ENCODE measurements around the gene FTSJ3.
"Not testable (repeated sequence)": the region's sequence is repeated elsewhere in the genome, so short reads cannot be mapped to it uniquely, and the experiment has no call there.

Gene FTSJ3, protein sequence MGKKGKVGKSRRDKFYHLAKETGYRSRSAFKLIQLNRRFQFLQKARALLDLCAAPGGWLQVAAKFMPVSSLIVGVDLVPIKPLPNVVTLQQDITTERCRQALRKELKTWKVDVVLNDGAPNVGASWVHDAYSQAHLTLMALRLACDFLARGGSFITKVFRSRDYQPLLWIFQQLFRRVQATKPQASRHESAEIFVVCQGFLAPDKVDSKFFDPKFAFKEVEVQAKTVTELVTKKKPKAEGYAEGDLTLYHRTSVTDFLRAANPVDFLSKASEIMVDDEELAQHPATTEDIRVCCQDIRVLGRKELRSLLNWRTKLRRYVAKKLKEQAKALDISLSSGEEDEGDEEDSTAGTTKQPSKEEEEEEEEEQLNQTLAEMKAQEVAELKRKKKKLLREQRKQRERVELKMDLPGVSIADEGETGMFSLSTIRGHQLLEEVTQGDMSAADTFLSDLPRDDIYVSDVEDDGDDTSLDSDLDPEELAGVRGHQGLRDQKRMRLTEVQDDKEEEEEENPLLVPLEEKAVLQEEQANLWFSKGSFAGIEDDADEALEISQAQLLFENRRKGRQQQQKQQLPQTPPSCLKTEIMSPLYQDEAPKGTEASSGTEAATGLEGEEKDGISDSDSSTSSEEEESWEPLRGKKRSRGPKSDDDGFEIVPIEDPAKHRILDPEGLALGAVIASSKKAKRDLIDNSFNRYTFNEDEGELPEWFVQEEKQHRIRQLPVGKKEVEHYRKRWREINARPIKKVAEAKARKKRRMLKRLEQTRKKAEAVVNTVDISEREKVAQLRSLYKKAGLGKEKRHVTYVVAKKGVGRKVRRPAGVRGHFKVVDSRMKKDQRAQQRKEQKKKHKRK

DNA sequence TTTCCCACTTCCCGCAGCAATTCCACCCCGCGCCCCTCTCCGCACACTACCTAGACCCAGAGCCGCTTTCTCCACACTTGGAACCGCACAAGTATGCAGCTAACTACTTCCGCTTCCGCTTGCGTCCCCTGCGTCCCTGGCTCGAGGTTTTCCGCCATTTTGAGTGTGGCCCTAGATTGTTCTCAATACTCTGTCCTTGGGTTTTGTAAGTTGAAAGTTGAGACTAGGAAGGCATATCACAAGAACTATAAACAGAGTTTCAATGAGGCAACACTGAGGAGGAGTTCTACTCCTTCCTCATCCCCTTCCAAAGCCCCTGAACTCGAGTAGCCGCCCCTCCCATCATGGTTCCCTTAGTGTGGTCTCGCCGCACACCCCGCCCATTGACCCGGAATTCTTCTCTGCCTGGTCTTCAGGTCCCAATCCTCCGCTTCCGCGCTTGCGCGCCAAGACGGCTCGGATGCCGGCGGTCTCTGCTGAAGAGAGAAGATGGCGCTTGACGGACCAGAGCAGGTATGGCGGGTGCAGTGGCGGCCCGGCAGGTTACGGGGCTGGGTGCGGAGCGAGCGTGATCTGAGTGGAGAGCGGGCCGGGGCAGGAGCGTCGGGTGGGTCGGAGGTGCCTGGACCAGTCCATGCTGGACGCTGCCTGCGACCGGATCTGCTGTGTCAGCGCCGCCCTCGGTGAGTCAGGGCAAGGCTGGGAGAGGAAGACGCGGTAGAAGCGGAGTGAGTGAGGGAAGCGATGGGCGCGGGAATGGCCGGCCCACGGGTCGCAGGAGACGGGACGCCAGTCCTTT, at the start of gene FTSJ3, which contains the start of gene PSMC5:
FTSJ3 (minus strand) TSS at position 662 of the 799 bp plus-strand sequence. CDS start 761 bp downstream, outside the sequence.
PSMC5 (plus strand) TSS at position 430 of the 799 bp plus-strand sequence; CDS start at position 490, 60 bp downstream.
- DNase-seq: peak; percentile 89

DNA sequence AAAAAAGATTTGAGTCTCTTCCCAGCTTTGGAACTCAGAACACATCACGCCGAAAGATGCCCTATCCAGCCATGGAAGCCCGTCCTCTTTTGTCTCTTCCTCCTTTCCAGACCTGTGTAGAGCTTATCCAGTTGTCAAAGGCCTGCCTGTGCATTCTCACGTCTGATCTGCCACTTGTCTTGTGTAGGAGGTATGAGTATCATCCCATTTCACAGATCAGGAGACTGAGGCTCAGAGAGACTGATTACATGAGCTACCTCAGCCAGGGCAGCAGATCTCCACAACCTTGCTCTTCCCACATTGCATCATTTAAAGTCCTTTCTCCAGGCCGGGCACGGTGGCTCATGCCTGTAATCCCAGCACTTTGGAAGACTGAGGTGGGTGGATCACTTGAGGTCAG, 47.2 kb upstream of the FTSJ3 start:
- DNase-seq: not testable (repeated sequence)

DNA sequence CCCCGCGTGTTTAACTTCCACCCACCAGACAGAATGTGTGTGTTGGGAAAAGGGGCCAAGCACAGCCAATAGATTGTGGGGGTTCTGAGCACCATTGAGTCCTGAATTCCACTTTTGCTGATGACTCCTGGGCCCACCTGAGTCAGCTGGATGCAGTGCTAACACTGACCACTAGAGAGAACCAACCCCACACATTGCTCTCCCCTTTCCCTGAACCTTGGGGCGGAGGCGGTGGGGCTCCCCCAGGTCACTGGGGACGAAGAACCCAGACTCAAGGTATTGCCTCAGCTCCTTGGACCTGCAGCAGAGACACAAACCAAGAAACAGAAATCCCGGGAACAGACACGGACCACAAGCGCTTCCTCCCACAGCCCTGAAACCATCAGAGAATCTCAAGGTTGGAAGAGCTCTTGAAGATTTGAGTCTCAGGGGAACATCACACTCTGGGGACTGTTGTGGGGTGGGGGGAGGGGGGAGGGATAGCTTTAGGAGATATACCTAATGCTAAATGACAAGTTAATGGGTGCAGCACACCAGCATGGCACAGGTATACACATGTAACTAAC, 46.7 kb upstream of the FTSJ3 start:
- DNase-seq: not testable (repeated sequence)

DNA sequence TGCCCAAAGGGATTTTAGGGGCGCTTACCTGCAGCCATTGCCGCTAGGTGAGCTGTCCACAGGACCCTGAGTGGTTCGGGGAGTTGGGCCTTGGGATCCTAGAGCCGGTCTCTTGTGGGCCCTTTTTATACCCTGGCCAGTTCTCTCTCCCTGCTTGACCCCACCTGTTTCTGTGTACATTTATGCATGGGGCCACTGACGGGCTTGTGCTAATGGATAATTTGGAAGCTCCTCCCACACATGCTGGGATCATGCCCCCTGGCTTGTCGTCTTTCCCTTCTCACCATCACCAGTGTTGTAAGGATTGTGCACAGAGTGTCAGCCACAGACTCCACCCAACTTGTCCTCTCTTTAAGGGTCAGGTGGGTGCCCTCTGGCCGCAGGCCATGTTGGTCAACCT, 46.1 kb upstream of the FTSJ3 start, which contains the start of gene CSH2:
CSH2 (minus strand) TSS at position 101 of the 400 bp plus-strand sequence; CDS start at position 38, 63 bp downstream.
- not testable (repeated sequence) for DNase-seq

DNA sequence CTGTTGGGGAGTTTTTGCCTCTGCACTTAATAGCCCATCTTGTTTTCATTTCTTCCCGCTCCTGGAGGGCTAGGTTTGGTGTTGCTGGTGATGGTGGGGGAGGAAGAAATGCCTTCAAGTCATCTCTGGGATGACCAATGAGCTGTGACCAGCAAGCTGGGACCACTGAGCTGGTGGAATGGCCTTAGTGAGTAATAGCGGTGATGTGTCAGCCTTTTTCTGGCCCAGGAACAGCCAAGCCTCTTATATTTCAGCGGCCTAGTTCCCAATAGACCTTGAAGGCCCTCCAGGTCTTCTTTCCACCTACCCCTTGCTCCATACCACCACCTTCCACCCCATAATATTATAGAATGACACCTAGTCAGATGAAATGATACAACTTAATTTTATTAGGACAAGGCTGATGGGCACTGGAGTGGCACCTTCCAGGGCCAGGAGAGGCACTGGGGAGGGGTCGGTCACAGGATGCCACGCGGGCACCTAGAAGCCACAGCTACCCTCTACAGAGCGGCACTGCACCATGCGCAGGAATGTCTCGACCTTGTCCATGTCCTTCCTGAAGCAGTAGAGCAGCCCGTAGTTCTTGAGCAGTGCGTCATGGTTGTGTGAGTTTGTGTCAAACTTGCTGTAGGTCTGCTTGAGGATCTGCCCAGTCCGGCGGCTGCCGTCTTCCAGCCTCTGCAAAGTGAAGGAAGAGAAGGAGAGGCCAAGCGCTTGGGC, 44.3 kb upstream of the FTSJ3 start:
- not testable (repeated sequence) for DNase-seq

DNA sequence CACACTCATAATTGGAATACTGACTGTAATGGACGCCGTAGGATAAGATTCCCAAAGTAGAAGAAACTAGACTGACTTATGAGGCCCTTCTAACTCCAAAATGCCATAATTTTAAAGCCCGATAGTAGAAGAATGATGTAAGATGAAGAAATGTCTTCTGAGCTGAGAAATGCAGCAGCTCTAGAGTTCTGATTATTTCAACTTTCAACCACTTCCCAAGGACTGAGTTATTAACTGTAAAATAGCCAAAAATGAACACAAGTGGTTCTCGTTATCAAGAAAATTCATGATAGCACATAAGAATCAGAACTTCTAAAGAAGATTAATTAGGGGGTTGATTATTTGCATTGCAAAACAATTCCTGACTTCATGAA, 42.8 kb upstream of the FTSJ3 start:
- not testable (repeated sequence) for DNase-seq

DNA sequence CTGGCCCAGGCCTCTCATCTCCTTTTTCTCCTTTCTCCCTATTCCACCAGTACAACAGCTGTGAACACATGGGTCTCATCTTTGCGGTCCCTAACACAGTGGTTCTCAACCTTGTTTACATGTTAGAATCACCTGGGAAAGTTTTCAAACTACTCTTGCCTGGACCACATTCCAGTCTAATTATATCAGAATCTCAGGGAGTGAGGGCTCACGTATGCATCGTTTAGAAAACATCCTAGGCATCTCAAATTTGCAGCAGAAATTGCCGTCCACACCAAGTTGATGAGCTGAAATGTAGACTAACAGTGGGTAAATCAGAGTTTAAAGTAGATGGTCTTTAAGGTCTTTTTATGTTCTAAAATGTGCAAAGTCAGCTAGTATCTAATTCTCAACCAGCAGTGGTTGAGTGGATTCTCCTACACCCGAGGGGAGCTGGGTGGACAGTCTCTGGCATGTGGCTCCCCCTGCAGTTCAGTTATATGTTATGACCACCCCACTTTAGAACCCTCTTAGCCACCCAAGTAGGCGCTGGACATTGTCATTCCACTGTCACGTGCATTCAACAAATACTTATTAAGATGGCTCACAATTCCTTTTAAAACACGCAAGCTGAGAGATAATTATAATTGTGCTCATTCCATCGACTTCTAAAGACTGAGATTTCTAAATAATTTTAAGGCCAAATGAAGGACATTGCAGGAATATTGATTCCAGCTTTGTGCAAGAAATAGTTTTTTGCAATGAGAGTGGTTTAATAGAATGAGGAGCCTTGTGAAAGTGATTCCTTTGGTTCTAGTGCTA, 42.2 kb upstream of the FTSJ3 start:
- DNase-seq: not testable (repeated sequence)

DNA sequence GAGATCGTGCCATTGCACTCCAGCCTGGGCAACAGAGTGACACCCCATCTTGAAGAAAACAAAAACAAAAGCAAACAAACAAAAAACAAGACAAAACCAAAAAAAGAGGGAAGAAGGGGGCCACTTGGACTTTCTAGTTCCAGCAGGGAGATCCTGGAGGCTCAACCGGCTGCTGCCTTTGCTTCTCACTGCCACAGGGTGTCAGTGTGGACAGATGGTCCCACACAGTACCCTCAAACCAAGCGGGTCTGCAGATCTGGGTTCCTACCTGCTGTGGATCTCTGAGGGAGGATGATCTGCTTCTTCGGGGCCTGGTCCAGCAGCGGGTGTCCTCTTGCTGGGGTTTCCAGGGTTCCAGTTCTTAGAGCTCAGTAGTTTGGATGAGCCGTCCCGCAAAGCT, 39.2 kb upstream of the FTSJ3 start:
- not testable (repeated sequence) for DNase-seq

DNA sequence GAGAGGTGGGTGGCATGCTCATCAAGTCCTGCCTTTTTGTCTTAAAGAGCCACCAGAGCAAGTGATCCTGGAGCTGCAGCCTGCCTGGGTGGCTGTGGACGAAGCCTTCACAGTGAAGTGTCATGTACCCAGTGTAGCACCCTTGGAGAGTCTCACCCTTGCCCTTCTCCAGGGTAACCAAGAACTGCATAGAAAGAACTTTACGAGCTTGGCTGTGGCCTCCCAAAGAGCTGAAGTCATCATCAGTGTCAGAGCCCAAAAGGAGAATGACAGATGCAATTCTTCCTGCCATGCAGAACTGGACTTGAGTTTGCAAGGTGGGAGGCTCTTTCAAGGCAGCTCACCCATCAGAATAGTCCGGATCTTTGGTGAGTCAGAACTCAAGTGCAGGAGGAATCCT, 31.8 kb upstream of the FTSJ3 start:
- DNase-seq: no peak

DNA sequence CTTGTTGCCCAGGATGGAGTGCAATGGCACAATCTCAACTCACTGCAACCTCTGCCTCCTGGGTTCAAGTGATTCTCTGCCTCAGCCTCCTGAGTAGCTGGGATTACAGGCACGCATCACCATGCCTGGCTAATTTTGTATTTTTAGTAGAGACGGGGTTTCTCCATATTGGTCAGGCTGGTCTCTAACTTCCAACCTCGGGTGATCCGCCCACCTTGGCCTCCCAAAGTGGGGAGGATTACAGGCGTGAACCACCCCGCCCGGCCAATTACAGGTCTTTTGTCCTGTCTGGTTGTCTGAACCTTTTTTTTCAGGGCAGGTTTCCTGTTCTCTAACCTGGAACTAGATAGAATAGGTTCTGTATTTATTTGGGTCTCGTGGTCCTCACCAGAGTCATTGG, 29.0 kb upstream of the FTSJ3 start:
- not testable (repeated sequence) for DNase-seq

DNA sequence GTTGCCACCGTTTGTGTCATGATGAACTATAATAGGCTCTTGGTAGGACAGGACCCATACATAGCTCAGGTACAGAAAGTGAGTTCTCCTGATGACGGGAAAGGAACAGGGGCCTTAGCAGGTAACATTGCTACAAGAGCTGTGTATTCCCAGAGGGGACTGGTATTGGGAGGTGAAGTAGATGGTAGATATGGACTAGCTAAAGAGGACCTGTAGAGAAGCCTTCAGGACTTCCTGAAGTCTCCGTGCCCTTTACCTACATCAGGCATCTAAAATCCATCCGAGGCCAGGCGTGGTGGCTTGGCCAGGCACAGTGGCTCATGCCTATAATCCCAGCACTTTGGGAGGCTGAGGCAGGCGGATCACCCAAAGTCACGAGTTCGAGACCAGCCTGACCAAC, 27.7 kb upstream of the FTSJ3 start:
- no peak for DNase-seq

DNA sequence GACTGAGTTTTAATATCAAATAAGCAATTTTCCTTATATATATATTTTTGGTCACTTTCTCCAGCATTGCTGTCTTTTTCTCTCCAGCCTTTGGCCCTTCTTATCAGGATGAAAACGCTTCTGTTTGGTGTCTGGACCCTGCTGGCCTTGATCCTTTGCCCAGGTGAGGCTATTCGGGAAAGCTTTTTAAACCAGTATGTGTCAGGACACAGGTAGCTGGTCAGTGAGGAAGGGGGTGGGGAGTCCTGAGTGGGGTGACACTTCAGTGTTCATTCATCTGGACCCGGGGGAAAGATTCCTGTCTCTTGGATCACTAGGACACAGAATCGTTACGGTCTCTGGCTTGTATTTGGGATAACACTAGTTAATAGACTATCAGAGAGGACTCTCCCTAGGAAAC, 27.2 kb upstream of the FTSJ3 start:
- DNase-seq: no peak

DNA sequence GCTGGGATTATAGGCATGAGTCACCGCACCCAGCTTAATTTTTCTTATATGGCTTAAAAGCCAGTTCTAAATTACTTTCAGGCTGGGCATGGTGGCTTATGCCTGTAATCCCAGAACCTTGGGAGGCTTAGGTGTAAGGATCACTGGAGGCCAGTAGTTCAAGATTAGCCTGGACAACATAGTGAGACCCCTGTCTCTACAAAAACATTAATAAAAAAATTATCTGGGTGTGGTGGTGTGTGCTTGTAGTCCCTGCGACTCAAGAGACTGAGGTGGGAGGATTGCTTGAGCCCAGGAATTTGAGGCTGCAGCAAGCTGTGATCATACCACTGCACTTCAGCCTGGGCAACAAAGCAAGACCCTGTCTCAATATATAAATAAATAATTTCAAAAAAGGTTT, 25.8 kb upstream of the FTSJ3 start:
- DNase-seq: no peak

DNA sequence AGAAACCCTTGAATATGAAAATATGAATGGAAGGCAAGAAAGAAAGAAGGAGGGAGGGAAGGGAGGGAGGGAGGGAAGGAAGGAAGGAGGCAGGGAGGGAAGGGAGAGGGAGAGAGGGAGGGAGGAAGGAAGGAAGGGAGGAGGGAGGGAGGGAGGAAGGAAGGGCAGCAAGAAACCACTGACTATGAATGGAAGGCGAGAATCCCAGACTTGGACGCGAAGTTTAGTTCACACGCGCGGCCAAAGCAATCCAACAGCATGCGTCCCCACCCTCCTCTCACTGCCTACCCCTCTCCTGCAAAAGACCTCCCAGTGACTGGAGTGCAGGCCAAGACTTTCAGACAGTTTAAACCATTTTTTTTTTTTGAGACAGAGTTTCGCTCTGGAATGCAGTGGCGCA, 22.9 kb upstream of the FTSJ3 start:
- DNase-seq: no peak

DNA sequence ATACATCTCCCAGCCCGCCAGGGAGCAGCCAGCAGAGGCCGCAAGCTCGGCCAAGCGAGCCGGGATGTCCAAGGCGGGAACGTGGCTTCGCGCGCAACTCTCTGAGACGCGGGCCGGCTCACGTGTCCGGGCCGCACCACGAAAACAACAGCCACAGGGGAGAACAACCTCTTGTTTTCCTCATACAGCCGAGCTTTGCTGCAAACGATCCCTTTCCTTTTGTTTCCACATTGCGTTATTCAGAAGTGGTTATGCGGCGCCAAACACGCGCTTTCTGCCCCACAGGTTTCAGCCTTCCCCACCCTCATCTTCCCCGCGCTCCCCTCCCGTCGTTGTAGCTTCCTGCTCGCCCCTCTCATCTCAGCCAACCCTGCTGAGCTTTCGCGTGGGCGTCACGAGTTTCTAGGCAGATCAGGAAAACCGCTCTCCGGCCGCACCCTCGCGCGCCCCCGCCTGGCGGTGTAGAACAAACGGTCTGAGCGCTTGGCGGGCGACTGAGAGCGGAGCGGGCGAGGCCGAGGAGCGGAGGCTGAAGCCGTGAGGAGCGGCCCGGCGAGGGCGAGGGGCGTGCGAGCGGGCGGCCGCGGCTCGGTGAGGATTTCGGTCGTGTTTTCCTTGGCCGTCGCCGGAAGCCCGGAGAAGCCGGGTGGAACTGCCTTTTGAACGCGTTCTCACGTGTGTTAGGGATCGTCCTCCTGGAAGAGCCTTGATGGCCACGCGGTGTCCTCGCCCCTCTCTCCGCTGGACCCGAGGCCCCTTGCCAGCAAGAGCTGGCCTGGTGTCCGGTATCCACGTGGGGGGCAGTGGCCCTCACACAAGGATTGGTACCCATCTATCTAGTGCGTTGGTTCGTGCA, 21.6 kb upstream of the FTSJ3 start:
- DNase-seq: peak; percentile 84

DNA sequence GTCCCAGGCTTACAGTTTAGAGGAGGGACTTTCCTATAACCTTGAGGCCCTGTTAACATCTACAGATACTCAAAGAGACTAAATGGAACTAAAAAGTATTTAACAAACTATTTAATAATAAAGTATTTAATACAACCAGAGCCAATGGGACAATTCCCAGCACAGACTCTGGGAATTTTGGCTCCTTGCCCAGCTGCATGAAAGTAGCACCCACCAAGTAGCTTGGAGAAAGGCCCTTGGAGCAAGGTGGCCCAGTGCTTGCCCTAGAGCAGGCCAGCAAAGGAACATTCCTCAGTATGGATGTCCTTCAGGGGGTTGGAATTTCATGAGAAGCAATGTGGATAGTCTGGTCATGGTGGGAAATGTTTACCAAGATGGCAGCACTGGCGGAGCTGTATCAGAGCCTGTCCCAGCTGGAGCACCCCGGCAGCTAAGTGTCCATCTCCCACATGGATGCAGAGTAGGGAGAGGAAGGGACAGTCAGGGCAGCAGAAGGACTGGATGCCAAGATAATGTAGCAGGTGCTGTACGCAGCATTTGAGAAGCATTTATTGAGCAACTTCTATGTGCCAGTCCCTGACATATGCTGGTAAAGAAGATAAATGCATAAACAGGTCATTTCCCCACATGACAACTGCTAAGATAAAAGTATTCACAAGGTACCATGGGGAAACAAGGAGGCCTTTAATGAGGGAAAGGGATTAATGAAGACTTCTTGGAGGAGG, 20.2 kb upstream of the FTSJ3 start:
- DNase-seq: no peak

DNA sequence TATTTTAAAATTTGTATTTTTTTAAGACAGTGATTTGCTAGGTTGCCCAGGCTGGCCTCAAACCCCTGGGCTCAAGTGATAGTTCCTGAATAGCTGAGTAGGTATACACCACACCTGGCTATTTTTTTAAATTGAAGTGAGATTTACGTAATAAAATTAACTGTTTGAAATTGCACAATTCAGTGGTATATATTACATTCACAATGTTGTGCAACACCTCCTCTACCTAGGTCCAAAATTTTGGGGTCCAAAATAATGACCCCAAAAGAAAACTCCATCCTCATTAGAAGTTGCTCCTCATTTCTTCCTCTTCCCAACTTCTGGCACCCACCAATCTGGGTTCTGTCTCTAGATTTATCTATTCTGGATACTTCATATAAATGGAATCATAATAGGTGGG, 18.0 kb upstream of the FTSJ3 start:
- no peak for DNase-seq

DNA sequence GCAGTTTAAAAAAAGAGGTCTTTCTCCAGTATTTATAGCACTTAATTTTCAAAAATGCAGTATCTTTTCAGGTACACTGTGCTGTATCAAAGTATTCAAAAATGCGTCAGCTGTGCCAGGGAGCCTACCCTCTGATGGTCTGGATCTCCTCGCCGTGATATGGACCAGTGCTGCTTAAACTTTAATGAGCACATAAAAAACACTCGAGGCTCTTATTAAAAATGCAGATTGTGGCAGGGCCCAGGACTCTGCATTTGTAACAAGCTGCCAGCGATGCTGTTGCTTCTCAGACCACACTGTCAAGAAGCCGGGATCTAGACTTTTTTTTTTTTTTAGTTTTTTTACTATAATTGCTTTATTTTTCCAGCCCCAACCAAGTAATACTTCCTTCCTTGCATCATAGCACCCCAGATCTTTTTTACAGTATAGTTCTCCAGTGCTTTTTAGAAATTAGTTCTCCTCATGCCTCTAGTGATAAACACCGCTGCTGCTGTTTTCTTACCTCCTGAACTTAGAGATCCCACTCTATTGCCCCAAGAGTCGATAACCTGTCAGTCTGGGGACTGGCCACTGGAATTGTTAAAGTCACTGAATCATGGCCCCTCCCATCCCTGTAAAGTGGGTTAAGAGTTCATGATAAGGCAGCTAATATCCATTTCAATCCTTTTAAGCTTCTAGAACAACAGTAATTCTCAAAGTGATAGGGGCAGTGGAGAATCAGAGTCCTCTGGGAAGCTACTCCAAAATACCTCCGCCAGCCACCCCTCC, 16.6 kb upstream of the FTSJ3 start:
- DNase-seq: no peak

Measured in GDM1 (cell line).